GM12865 (cell line): Measurements from ENCODE around the gene TJP3.
A peak's percentile ranks its signal among the peaks of the same experiment; 100 is the strongest.
"Not testable (repeated sequence)": the region's sequence is repeated elsewhere in the genome, so short reads cannot be mapped to it uniquely, and the experiment has no call there.

Source experiments
- DNase-seq: peaks from one replicate; pipeline ENCODE4 v3.0.0; 2010; ENCODE audit warnings: low read depth
- H3K4me3 ChIP-seq: 2 replicates; pipeline ENCODE4 v1.5.1; 2011; ENCODE audit warnings: mild to moderate bottlenecking, low read depth, low read length, control low read depth
- CTCF ChIP-seq: IDR thresholded peaks from 2 replicates; pipeline ENCODE4 v1.5.1; 2011; ENCODE audit warnings: low read length, control low read depth, low read depth, inconsistent platforms; ENCODE audit not compliant: insufficient read depth; ENCODE audit errors: missing control alignments

The TJP3 gene

DNA sequence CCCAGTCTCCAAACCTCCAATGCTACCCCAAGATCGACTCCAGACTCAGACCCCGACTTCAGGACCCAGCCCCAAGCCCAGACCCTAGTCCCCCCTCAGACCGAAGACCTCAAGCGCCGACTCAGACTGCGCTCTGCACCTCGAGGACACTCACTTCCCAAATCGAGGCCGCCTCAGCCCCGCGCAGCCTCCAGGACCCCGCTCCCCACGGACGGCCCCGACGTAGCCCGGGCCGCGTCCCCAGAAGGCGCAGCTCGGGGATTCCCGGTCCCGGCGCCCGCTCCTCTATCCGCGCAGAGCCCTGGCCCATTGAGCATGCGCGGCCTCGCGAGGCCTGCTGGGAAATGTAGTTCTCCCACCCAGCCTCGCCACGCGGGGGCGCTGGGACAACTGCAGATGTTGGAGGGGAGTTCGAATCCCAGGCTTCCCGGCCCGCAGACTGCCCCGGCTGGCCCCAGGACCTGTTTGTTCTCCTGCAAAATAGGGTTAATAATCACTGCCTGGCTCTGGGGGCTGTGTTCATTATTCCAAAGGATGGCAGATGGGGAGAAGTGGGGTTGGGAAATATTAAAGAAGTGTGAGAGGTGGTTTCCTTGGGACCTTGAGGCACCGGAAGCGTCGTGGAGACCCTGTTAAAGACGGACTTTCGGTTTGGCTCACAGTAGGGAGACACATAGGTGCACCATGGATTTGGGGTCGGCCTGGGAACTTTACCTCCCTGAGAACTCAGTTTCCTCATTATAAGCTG is 53.4 kb downstream of the TJP3 start, which contains the start of gene APBA3:
APBA3 (minus strand) TSS at position 311 of the 748 bp plus-strand sequence. CDS start 1,428 bp downstream, outside the sequence.
- DNase-seq: peak; percentile 96
- H3K4me3 ChIP-seq: peak within 1 kb of the TSS; percentile 96
- TF ChIP-seq CTCF: peak; percentile 73

DNA sequence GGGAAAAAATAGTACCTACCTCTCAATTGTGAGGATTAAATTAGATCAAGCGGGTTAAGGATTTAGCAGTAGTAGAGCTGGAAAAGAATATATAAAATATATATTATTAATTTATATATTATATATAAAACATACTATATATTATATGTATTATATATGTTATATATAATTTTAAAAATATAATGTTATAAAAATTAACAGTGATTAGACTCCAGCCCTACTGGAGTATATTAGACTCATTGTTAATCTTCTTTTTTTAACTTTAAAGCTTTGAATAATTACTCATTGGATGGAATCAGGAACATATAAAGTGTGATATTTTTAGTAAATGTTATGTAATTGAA is 53.9 kb downstream of the TJP3 start:
- H3K4me3 ChIP-seq: peak overlapping the region; percentile 96
- TF ChIP-seq CTCF: no peak
- no peak for DNase-seq

DNA sequence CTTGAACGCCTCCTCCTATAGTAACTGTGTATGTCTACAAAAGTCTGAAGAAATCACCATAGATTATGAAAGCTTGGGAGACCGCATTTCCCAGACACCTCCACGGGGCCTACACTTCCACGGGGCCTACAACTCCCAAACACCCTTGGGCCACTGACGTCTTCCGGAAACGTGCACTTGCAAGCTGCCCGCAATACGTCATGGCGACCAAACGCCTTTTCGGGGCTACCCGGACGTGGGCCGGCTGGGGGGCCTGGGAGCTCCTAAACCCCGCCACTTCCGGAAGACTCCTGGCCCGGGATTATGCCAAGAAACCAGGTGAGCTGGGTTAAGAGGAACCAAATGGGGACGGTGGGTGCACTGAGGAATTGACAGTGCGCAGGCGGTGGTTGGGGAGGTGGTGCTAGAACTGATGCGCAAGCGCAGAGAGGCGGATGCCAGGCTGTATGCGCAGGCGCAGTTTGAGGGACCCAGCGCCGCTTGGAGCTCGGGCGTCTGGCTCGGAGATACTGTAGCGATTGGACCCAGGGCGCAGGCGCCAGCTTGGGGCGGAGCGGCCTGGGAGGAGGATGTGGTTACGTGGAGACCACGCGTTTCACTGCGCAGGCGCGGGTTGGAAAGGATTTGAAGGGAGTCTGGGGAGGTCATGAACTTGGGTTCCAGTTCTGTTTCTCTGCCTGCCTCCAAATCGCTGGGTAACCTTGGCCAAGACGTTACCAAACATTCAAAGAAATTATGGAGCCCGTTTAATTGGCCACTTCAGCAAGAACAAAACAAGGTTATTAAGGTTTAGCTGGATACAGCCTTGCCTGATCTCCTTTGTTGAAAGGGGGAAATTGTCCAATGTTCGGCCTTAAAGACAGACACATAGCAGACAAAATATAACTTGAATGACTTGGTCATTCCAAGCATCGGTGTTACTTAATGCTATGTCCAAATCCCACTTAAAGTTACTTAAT is 54.6 kb downstream of the TJP3 start, which contains the start of gene MRPL54:
MRPL54 (plus strand) TSS at position 182 of the 959 bp plus-strand sequence; CDS start at position 201, 19 bp downstream.
- peak within 1 kb of the TSS; percentile 96 for H3K4me3 ChIP-seq
- TF ChIP-seq CTCF: no peak
- peak; percentile 99 for DNase-seq

DNA sequence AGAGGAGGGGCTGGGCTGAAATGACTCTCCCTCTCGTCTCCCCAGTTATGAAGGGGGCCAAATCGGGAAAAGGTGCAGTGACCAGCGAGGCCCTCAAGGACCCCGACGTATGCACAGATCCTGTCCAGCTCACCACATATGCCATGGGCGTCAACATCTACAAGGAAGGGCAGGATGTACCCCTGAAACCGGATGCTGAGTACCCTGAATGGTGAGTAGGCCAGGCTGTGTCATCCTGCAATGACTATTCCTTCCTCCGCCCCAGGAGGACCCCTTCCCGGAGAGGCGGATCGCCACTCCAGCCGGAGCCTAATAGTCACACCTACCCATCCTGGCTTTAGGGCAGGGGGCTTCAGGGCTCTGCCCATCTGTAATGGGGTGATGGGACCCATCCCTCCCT is 56.9 kb downstream of the TJP3 start:
- TF ChIP-seq CTCF: no peak
- no peak overlapping the region for H3K4me3 ChIP-seq
- no peak for DNase-seq

DNA sequence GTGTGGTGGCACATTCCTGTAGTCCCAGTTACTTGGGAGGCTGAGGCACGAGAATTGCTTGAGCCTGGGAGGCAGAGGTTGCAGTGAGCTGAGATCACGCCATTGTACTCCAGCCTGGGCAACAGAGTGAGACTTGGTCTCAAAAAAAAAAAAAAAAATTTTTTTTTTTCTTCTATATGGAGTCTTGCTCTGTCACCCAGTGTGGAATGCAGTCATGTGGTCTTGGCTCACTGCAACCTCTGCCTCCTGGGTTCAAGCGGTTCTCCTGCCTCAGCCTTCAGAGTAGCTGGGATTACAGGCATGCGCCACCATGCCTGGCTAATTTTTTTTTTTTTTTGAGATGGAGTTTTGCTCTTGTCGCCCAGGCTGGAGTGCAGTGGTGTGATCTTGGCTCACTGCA is 57.6 kb downstream of the TJP3 start:
- not testable (repeated sequence) for DNase-seq, H3K4me3 ChIP-seq

GRCh38 chr19:3766520-3766919 is 58.3 kb downstream of the TJP3 start:
- no peak for TF ChIP-seq CTCF
- no peak for DNase-seq
- H3K4me3 ChIP-seq: no peak overlapping the region

GRCh38 chr19:3767050-3767449 is 58.9 kb downstream of the TJP3 start:
- DNase-seq: no peak
- H3K4me3 ChIP-seq: no peak overlapping the region
- TF ChIP-seq CTCF: no peak
